ENCODE results near the gene LSM2. TPM values are rescaled to one million over a fixed set of nuclear protein-coding genes. Genes with fewer than 3 reads are reported as not detected.

The LSM2 gene
- total and polyA plus RNA-seq, 9 of the 15 experiments (the other 6 are each of a cell fraction or from before 2014, with no cell fraction given), result 154 to 407 (median 223) TPM

DNA sequence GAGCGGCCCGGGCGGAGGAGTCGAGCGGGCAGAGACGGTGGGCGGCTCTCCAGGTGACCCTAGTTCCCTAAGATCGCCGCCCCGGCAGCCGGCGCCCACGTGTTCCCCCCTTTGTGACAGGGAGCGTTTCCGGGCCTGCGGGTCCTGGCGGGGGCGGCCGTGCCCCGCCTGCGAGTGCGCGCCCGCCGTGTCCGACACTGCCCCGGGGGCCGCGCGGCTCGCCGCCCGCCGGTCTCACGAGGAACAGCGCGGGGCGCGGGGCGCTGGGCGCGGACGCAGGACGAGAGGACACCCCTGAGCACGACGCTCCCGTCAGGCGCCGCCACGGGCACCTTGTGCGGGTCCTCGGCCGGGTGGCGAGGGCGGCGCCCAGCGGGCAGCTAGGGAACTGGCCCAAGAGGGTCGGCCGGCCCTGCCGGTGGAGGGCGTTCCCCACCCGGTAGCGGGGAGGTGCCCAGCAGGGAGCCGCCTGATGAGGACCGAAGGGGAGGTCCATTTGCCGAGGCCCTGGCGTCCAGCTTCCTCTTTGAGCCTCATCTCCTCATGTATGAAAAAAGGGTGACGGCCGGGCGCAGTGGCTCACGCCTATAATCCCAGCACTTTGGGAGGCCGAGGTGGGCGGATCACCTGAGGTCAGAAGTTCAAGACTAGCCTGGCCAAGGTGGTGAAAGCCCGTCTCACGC is 11.0 kb downstream of the LSM2 start, which contains the start of gene VARS1 (continued):
- TF ChIP-seq ZNF561 (CRISPR knock-in tag; conservative IDR thresholded peaks at IDR 0.05) (no peak), CHD2 (IDR thresholded peaks at IDR 0.05; ENCODE audit: low read depth, low read length) (peak; percentile 51; the same call in 1 of the 2 replicates), NFRKB (IDR thresholded peaks at IDR 0.05; ENCODE audit: low read depth) (no peak; the same call in 1 of the 2 replicates), PTTG1 (tag; IDR thresholded peaks at IDR 0.05; ENCODE audit: low read depth) (no peak), ZKSCAN3 (CRISPR knock-in tag; IDR thresholded peaks at IDR 0.05) (no peak), NFE2L1 (tag; IDR thresholded peaks at IDR 0.05; ENCODE audit: borderline replicate concordance, low read depth) (no peak), SMARCC2 (IDR thresholded peaks at IDR 0.05; ENCODE audit: low read depth) (no peak; the same call in 1 of the 2 replicates), NRF1 (conservative IDR thresholded peaks at IDR 0.05 in 1 of 2, IDR thresholded peaks at IDR 0.05 in 1 of 2) (peak; percentile 70 to 76), SIX5 (IDR thresholded peaks at IDR 0.05; ENCODE audit: borderline replicate concordance in 1 of 2, insufficient read depth in 1 of 2, low read depth in 1 of 2, low read length in 2 of 2) (0 out of 4 replicates have a peak, but pooled peaks of 1 of the 2 experiments have one; percentile 31), SP1 (CRISPR knock-in tag; IDR thresholded peaks at IDR 0.05) (peak; percentile 97), ELF2 (CRISPR knock-in tag; IDR thresholded peaks at IDR 0.05) (peak; percentile 99), E2F3 (CRISPR knock-in tag; IDR thresholded peaks at IDR 0.05) (peak; percentile 89)
- TF ChIP-seq, protein P1, sequence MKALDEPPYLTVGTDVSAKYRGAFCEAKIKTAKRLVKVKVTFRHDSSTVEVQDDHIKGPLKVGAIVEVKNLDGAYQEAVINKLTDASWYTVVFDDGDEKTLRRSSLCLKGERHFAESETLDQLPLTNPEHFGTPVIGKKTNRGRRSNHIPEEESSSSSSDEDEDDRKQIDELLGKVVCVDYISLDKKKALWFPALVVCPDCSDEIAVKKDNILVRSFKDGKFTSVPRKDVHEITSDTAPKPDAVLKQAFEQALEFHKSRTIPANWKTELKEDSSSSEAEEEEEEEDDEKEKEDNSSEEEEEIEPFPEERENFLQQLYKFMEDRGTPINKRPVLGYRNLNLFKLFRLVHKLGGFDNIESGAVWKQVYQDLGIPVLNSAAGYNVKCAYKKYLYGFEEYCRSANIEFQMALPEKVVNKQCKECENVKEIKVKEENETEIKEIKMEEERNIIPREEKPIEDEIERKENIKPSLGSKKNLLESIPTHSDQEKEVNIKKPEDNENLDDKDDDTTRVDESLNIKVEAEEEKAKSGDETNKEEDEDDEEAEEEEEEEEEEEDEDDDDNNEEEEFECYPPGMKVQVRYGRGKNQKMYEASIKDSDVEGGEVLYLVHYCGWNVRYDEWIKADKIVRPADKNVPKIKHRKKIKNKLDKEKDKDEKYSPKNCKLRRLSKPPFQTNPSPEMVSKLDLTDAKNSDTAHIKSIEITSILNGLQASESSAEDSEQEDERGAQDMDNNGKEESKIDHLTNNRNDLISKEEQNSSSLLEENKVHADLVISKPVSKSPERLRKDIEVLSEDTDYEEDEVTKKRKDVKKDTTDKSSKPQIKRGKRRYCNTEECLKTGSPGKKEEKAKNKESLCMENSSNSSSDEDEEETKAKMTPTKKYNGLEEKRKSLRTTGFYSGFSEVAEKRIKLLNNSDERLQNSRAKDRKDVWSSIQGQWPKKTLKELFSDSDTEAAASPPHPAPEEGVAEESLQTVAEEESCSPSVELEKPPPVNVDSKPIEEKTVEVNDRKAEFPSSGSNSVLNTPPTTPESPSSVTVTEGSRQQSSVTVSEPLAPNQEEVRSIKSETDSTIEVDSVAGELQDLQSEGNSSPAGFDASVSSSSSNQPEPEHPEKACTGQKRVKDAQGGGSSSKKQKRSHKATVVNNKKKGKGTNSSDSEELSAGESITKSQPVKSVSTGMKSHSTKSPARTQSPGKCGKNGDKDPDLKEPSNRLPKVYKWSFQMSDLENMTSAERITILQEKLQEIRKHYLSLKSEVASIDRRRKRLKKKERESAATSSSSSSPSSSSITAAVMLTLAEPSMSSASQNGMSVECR (CRISPR knock-in tag; IDR thresholded peaks at IDR 0.05), result peak; percentile 99
- TF ChIP-seq, protein P2, sequence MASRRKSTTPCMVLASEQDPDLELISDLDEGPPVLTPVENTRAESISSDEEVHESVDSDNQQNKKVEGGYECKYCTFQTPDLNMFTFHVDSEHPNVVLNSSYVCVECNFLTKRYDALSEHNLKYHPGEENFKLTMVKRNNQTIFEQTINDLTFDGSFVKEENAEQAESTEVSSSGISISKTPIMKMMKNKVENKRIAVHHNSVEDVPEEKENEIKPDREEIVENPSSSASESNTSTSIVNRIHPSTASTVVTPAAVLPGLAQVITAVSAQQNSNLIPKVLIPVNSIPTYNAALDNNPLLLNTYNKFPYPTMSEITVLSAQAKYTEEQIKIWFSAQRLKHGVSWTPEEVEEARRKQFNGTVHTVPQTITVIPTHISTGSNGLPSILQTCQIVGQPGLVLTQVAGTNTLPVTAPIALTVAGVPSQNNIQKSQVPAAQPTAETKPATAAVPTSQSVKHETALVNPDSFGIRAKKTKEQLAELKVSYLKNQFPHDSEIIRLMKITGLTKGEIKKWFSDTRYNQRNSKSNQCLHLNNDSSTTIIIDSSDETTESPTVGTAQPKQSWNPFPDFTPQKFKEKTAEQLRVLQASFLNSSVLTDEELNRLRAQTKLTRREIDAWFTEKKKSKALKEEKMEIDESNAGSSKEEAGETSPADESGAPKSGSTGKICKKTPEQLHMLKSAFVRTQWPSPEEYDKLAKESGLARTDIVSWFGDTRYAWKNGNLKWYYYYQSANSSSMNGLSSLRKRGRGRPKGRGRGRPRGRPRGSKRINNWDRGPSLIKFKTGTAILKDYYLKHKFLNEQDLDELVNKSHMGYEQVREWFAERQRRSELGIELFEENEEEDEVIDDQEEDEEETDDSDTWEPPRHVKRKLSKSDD (conservative IDR thresholded peaks at IDR 0.05; ENCODE audit: low read length), result peak; percentile 62; the same call in 1 of the 2 replicates
- TF ChIP-seq, protein P3, sequence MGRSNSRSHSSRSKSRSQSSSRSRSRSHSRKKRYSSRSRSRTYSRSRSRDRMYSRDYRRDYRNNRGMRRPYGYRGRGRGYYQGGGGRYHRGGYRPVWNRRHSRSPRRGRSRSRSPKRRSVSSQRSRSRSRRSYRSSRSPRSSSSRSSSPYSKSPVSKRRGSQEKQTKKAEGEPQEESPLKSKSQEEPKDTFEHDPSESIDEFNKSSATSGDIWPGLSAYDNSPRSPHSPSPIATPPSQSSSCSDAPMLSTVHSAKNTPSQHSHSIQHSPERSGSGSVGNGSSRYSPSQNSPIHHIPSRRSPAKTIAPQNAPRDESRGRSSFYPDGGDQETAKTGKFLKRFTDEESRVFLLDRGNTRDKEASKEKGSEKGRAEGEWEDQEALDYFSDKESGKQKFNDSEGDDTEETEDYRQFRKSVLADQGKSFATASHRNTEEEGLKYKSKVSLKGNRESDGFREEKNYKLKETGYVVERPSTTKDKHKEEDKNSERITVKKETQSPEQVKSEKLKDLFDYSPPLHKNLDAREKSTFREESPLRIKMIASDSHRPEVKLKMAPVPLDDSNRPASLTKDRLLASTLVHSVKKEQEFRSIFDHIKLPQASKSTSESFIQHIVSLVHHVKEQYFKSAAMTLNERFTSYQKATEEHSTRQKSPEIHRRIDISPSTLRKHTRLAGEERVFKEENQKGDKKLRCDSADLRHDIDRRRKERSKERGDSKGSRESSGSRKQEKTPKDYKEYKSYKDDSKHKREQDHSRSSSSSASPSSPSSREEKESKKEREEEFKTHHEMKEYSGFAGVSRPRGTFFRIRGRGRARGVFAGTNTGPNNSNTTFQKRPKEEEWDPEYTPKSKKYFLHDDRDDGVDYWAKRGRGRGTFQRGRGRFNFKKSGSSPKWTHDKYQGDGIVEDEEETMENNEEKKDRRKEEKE (IDR thresholded peaks at IDR 0.05; ENCODE audit: borderline replicate concordance in 1 of 2, control insufficient read depth in 1 of 2, low read depth in 2 of 2, low read length in 1 of 2), result peak in 1 of 2 experiments; percentile 88; a peak in 1 of 4 replicates
